GM21786 (cell line): ENCODE results near the gene MS4A10.
A peak's percentile ranks its signal among the peaks of the same experiment; 100 is the strongest.
"Not testable (repeated sequence)": the region's sequence is repeated elsewhere in the genome, so short reads cannot be mapped to it uniquely, and the experiment has no call there.

Source experiments
- ATAC-seq: cut with Tn5 transposase; IDR thresholded peaks from one replicate; pipeline ENCODE4 v1.9.1; 2021; ENCODE audit not compliant: unreplicated experiment

Gene MS4A10

DNA sequence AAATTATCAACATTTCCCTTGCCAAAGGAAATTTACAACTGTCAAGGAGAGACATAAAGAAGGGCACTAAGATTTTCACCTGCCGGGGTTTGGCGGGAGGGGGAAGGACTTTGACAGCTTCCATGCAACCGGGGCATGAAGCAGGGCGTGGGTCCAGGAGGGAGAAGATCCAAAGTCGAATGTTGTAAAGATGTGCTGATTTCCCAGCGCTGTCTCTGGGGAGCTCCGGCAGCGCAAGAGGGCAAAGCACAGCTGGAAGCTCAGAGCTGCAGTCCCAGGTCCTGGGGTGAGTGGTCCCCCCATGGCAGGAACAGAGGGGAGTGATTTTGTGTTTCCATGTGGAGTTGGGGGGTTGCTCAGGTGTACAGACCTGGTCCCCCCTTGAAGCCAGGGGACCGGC lies at the start of gene MS4A10:
Gene MS4A10 (plus strand): TSS at position 198 of the 400 bp plus-strand sequence. CDS start 5,003 bp downstream, outside the sequence.
- no peak for ATAC-seq

GRCh38 chr11:60739114-60739513 lies 46.0 kb upstream of the MS4A10 start:
- ATAC-seq: no peak

- ATAC-seq: no peak
Measured at GRCh38 chr11:60740573-60740972, 44.6 kb upstream of the MS4A10 start.

DNA sequence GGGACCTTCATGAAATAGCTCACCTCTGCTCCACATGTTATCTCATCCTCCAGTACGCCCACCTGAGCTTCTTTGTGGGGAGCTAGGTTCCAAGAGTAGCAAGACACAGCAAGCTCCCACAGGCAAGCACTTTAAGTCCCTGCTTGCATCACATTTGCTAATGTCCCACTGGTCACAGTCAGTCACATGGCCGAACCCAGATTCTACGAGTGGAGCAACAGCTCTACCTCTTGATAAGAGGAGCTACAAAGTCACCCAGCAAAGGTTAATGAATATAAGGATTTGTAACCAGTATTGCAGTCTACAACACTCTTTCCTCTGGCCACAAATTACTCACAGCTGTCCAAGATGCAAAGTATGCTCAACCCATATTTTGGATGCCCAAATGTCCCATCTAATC lies 43.7 kb upstream of the MS4A10 start:
- ATAC-seq: no peak

DNA sequence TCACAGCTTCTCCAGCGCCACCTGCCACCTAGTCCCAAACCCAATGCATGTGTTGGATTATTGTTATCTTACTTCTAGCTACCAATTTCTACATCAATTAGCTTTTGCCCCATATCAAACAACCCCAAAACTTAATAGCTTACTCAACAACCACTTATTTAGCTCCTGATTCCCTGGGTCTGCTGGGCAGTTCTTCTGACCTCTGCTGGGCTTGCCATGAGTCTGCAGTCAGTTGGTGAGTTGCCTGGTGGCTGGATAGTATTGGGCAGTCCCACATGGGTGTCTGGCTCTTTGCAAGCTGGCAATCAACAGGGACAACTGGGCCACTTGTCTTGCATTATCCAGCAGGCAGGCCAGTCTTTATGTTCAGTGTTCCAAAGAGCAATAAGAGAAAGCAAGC lies 42.1 kb upstream of the MS4A10 start:
- ATAC-seq: no peak

- no peak for ATAC-seq
Measured at GRCh38 chr11:60744114-60744513, 41.0 kb upstream of the MS4A10 start.

- ATAC-seq: no peak
Measured at GRCh38 chr11:60747359-60747873, 37.7 kb upstream of the MS4A10 start.

- no peak for ATAC-seq
Measured at GRCh38 chr11:60748225-60748624, 36.9 kb upstream of the MS4A10 start.

DNA sequence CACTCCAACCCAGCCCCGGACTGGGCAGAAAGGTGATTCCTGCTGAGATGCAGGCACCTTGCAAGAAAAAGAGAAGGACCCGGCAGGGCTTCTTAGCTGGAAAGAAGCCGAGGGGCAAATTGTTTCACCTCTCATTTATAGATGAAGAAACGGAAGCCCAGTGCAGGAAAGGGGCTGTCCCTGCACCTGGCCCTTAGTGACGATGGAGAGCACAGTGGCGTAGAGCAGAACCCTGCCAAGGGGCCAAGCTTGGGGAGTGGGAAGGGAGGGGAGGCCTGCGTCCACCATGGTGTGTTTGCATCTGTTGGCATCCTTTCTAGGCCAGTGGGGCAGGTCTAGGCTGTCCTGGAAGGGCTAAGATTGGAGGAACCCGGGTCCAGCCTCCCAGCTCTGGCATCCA lies 36.3 kb upstream of the MS4A10 start:
- ATAC-seq: no peak

GRCh38 chr11:60750911-60751310 lies 34.2 kb upstream of the MS4A10 start:
- no peak for ATAC-seq

DNA sequence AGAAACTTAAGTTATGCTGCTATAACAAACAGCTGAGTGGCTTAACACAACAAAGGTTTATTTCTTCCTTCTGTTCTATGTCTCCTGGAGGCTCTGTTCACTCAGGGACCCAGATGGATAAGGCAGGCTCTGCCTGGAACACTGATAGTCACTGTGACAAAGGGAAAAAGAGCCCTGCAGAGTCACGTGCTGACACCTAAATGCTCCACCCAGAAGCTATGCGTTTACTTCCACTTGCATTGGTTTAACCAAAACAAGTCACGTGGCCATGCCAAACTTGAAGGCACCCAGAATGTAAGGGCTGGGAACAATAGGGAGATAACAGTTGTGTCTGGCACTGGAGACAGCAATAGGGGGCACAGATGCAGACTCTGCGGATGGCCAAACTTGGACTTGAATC lies 31.8 kb upstream of the MS4A10 start:
- ATAC-seq: no peak

- ATAC-seq: no peak
Measured at GRCh38 chr11:60754887-60755286, 30.2 kb upstream of the MS4A10 start.

- no peak for ATAC-seq
Measured at GRCh38 chr11:60756307-60757032, 28.7 kb upstream of the MS4A10 start, which contains the start of gene MS4A15. Gene MS4A15, plus strand, starts transcription at chr11:60756867. Its CDS starts 6,867 bp downstream, at chr11:60763734.

GRCh38 chr11:60757231-60757800 lies 27.8 kb upstream of the MS4A10 start:
- ATAC-seq: no peak

GRCh38 chr11:60758671-60759070 lies 26.5 kb upstream of the MS4A10 start:
- not testable (repeated sequence) for ATAC-seq

DNA sequence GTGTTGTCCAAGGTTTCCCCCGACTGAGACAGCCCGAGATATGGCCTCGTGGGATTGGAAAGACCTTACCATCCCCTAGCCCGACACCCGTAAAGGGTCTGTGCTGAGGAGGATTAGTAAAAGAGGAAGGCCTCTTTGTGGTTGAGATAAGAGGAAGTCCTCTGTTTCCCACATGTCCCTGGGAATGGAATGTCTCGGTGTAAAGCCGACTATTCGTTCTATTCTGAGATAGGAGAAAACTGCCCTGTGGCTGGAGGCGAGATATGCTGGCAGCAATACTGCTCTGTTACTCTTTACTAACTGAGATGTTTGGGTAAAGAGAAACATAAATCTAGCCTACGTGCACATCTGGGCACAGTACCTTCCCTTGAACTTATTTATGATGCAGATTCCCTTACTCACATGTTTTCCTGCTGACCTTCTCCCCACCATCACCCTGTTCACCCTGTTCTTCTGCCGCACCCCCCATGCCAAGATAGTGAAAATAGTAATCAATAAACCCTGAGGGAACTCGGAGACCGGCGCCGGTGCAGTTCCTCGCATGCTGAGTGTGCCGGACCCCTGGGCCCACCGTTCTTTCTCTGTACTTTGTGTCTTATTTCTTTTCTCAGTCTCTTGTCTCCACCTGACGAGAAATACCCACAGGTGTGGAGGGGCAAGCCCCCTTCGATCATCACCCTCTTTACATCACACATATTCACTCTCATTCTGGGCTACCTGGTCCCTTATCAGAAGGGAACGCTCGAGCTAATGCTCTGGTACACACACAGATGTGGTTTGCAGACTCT lies 25.5 kb upstream of the MS4A10 start:
- not testable (repeated sequence) for ATAC-seq

GRCh38 chr11:60761436-60762190 lies 23.5 kb upstream of the MS4A10 start:
- ATAC-seq: peak; percentile 23

DNA sequence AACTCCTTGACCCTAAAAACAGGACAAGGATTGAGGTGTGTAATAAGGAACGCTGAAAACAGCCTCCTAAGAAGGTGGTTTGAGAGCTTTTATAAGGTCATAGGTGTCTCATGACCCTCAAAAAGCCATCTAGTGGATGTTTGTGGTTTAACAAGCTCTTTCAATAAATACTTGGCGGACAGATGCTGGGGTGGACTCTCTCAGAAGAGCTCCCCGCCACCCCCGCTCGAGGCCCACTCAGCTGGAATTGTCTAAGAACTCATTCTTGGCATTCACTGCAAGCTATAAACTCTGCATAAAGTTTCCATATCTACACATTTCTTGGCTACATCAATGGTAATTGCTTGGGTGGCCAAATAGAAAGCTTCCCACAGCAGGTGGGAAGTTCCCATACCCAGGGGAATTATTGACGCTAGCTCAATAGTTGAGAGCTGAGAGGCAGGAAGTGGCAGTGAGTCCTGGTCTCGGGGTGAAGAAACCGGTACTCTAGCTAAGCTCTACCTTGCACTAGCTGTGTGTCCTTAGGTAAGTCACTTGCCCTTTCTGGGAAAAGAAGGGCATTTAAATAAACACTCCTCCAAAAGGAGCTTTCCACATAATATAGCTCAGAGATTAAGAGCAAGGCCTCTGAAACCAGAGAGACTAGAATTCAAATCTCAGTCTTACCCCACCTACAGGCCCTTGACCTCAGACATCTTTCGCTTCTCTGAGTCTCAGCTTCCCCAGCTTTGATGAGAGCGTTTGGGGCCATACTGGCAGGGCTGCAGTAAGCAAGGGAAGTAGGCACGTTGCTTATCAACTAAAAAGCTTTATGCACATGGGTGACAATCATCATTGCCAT lies 22.1 kb upstream of the MS4A10 start:
- ATAC-seq: peak; percentile 72

- ATAC-seq: peak; percentile 20
Measured at GRCh38 chr11:60763692-60764369, 21.3 kb upstream of the MS4A10 start.
